Activated T-cell treated with anti-CD3 and anti-CD28 coated beads, Interleukin-2, amount 50 U/mL, for 4 hours (primary cell): ENCODE measurements around the gene NCKIPSD. TPM values are rescaled to one million over a fixed set of nuclear protein-coding genes. Genes with fewer than 3 reads are reported as not detected.
"Not testable (repeated sequence)": the region's sequence is repeated elsewhere in the genome, so short reads cannot be mapped to it uniquely, and the experiment has no call there.

Source experiments
- ATAC-seq, 2 donors: fragments of 200-7000 bp; cut with Tn5 transposase; one replicate each; pipeline ENCODE4 v1.10.0; 2021
- DNase-seq: peaks from one replicate; pipeline ENCODE4 v3.0.0-alpha.2; 2020
- H3K27me3 Mint-ChIP-seq: one replicate; pipeline ENCODE4 v1.8.0; 2021; ENCODE audit warnings: low read depth, mixed read lengths
- H3K36me3 Mint-ChIP-seq: one replicate; pipeline ENCODE4 v1.8.0; 2022; ENCODE audit warnings: mixed read lengths; ENCODE audit not compliant: insufficient read depth
- H3K4me1 Mint-ChIP-seq: one replicate; pipeline ENCODE4 v1.8.0; 2021; ENCODE audit warnings: low read depth, mixed read lengths
- H3K4me3 Mint-ChIP-seq: one replicate; pipeline ENCODE4 v1.8.0; 2021; ENCODE audit warnings: mild to moderate bottlenecking, moderate library complexity, mixed read lengths
- H3K9me3 Mint-ChIP-seq: one replicate; pipeline ENCODE4 v1.8.0; 2021; ENCODE audit warnings: mixed read lengths
- total RNA-seq, 3 donors: library from RNA; stranded (reverse); gene quantifications; one replicate each; pipeline ENCODE4 v1.2.1, GENCODE V29; 2021

Gene NCKIPSD
- 10 to 100 TPM; 21.3 to 24.3 (median 22.0) TPM for total RNA-seq

- Mint-ChIP-seq H3K27me3 (no peaks in the 10 kb centered on the region), H3K4me1 (peaks cover 22% of the 10 kb centered on the region), H3K36me3 (peaks cover 18% of the 10 kb centered on the region), H3K4me3 (peak within 1 kb of the TSS; percentile 85), H3K9me3 (no peaks in the 10 kb centered on the region)
- peak; percentile 92 to 93 for ATAC-seq
- peak; percentile 91 for DNase-seq
Observed at GRCh38 chr3:48685603-48686511, at the start of gene NCKIPSD. TSS of gene NCKIPSD (minus strand) at chr3:48685915. CDS start at chr3:48685807, 108 bp downstream.

DNA sequence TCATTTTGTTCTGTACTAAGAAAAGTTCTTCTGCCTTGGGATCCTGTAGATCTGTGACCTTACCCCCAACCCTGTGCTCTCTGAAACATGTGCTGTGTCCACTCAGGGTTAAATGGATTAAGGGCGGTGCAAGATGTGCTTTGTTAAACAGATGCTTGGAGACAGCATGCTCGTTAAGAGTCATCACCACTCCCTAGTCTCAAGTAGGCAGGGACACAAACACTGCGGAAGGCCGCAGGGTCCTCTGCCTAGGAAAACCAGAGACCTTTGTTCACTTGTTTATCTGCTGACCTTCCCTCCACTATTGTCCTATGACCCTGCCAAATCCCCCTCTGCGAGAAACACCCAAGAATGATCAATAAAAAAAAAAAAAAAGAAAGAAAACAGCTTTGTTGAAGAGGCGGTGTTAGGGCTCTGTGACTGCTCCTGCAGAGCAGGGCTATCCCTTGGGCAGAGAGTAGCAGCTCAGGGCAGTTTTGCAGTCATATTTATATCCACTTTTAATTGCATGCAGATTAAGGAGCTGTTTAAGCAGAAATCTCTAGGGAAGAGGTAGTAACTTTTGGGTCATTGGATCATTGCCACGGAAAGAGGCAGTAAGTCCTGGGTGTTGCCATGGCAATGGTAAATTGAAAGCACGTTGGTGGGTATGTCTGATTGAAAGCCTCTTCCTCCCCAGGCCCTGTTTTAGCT, 49.5 kb upstream of the NCKIPSD start:
- DNase-seq, H3K9me3 Mint-ChIP-seq, H3K27me3 Mint-ChIP-seq, H3K36me3 Mint-ChIP-seq, H3K4me1 Mint-ChIP-seq, H3K4me3 Mint-ChIP-seq, ATAC-seq: not testable (repeated sequence)

GRCh38 chr3:48734541-48734940, 48.8 kb upstream of the NCKIPSD start:
- ATAC-seq, H3K4me1 Mint-ChIP-seq, H3K4me3 Mint-ChIP-seq, H3K36me3 Mint-ChIP-seq, DNase-seq, H3K27me3 Mint-ChIP-seq, H3K9me3 Mint-ChIP-seq: not testable (repeated sequence)

- H3K9me3 Mint-ChIP-seq, H3K36me3 Mint-ChIP-seq, H3K27me3 Mint-ChIP-seq, DNase-seq, ATAC-seq, H3K4me1 Mint-ChIP-seq, H3K4me3 Mint-ChIP-seq: not testable (repeated sequence)
Observed at GRCh38 chr3:48733752-48734518, 48.2 kb upstream of the NCKIPSD start.

GRCh38 chr3:48727511-48727910, 41.8 kb upstream of the NCKIPSD start:
- Mint-ChIP-seq H3K27me3 (no peaks in the 10 kb centered on the region), H3K4me3 (no peak overlapping the region)
- no peak for ATAC-seq

GRCh38 chr3:48725185-48725855, 39.6 kb upstream of the NCKIPSD start:
- H3K4me3 Mint-ChIP-seq, DNase-seq, H3K27me3 Mint-ChIP-seq, H3K4me1 Mint-ChIP-seq, H3K9me3 Mint-ChIP-seq, H3K36me3 Mint-ChIP-seq, ATAC-seq: not testable (repeated sequence)

More at GRCh38 chr3:48727511-48727910, 41.8 kb upstream of the NCKIPSD start:
- Mint-ChIP-seq H3K9me3 (no peaks in the 10 kb centered on the region), H3K4me1 (no peaks in the 10 kb centered on the region), H3K36me3 (no peaks in the 10 kb centered on the region)
- DNase-seq: no peak

DNA sequence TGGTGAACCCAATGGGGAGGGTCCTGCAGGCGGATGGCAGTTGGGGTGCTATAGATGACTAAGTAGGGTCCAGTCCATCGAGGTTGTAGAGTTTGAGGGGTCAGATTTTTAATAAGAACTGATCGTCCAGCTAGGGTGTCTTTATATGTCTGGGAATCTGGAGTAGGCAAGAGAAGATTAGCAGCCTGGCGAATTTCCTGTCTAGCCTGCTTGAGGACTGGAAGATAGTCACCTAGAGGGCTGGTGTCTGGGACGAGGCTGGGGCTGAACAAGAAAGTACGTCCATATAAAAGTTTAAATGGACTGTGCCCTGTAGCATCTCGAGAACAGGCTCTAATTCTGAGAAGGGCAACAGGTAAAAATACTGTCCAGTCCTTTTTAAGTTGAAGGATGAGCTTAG, 38.0 kb upstream of the NCKIPSD start:
- ATAC-seq: no peak
- H3K4me1 Mint-ChIP-seq: no peaks in the 10 kb centered on the region

DNA sequence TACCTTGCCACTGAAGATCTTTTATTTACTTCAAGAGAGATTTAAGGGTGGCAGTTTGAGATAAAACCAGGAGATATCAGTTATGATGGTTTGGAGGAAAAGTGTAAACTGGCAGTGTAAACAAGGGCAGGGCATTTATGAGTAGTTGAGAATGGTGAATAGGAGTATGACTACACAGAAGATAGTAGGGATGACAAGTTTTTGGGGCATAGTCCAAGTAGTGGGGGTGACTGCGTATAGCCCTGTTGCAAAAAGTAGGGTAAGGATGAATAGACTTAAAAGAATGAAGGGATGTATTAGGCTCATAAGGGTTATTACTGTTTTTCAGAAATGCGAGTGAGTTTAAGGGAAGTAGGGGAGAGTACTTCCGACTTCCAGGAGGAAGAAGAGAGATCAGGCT, 37.6 kb upstream of the NCKIPSD start:
- H3K4me1 Mint-ChIP-seq, DNase-seq, H3K27me3 Mint-ChIP-seq, H3K36me3 Mint-ChIP-seq, H3K9me3 Mint-ChIP-seq, ATAC-seq, H3K4me3 Mint-ChIP-seq: not testable (repeated sequence)

More for the DNA sequence above, 38.0 kb upstream of the NCKIPSD start:
- peaks cover 1% of the 10 kb centered on the region for H3K27me3 Mint-ChIP-seq
- H3K36me3 Mint-ChIP-seq: no peaks in the 10 kb centered on the region
- H3K4me3 Mint-ChIP-seq: no peak overlapping the region
- no peak for DNase-seq
- no peaks in the 10 kb centered on the region for H3K9me3 Mint-ChIP-seq

- ATAC-seq (peak; percentile 100), DNase-seq (peak; percentile 99)
- Mint-ChIP-seq H3K27me3 (peaks cover 1% of the 10 kb centered on the region), H3K4me1 (peaks cover 43% of the 10 kb centered on the region), H3K4me3 (peak within 1 kb of the TSS; percentile 99), H3K36me3 (peaks cover 4% of the 10 kb centered on the region), H3K9me3 (no peaks in the 10 kb centered on the region)
Observed at GRCh38 chr3:48716982-48717746, 31.4 kb upstream of the NCKIPSD start, which contains the start of gene IP6K2. TSS of gene IP6K2 (minus strand) at chr3:48717221. CDS start at chr3:48695291, 21,930 bp downstream.

GRCh38 chr3:48716508-48716981, 30.8 kb upstream of the NCKIPSD start:
- Mint-ChIP-seq H3K9me3 (no peaks in the 10 kb centered on the region), H3K4me1 (peaks cover 47% of the 10 kb centered on the region), H3K36me3 (peaks cover 4% of the 10 kb centered on the region), H3K4me3 (peak overlapping the region; percentile 99), H3K27me3 (peaks cover 1% of the 10 kb centered on the region)
- DNase-seq: no peak
- ATAC-seq: peak; percentile 16 to 26

GRCh38 chr3:48715174-48715800, 29.6 kb upstream of the NCKIPSD start:
- no peak for ATAC-seq
- H3K4me3 Mint-ChIP-seq: peak overlapping the region; percentile 99
- DNase-seq: no peak
- peaks cover 1% of the 10 kb centered on the region for H3K27me3 Mint-ChIP-seq
- H3K4me1 Mint-ChIP-seq: peaks cover 54% of the 10 kb centered on the region
- H3K9me3 Mint-ChIP-seq: no peaks in the 10 kb centered on the region
- peaks cover 9% of the 10 kb centered on the region for H3K36me3 Mint-ChIP-seq

GRCh38 chr3:48711727-48712126, 26.0 kb upstream of the NCKIPSD start:
- no peaks in the 10 kb centered on the region for H3K9me3 Mint-ChIP-seq
- peaks cover 19% of the 10 kb centered on the region for H3K36me3 Mint-ChIP-seq
- H3K4me3 Mint-ChIP-seq: no peak overlapping the region
- H3K27me3 Mint-ChIP-seq: no peaks in the 10 kb centered on the region
- ATAC-seq (peak in 1 of 2 donors; percentile 10), DNase-seq (no peak)
- peaks cover 63% of the 10 kb centered on the region for H3K4me1 Mint-ChIP-seq

- no peaks in the 10 kb centered on the region for H3K9me3 Mint-ChIP-seq
- no peak overlapping the region for H3K4me3 Mint-ChIP-seq
- H3K36me3 Mint-ChIP-seq: peaks cover 24% of the 10 kb centered on the region
- no peaks in the 10 kb centered on the region for H3K27me3 Mint-ChIP-seq
- peaks cover 48% of the 10 kb centered on the region for H3K4me1 Mint-ChIP-seq
- no peak for DNase-seq
- ATAC-seq: no peak
Observed at GRCh38 chr3:48709051-48709461, 23.3 kb upstream of the NCKIPSD start.
